CD14-positive monocyte (primary cell): ENCODE measurements around the gene NFAM1. TPM values are rescaled to one million over a fixed set of nuclear protein-coding genes. Genes with fewer than 3 reads are reported as not detected.

Source experiments
- DNase-seq, 3 donors: peaks; one replicate each; pipeline ENCODE4 v3.0.0-alpha.2; 2011 to 2022
- H2AFZ ChIP-seq: 2 replicates; pipeline ENCODE4 v1.6.0; 2012; ENCODE audit warnings: mild to moderate bottlenecking, low read depth, low read length, inconsistent platforms; ENCODE audit not compliant: insufficient read depth, poor library complexity, severe bottlenecking
- H3K27ac ChIP-seq, 2 donors: 1 replicate in 1 of 2; 2 replicates in 1 of 2; pipeline ENCODE4 v1.5.1; 2012 to 2013; ENCODE audit warnings: low read length in 2 of 2, control low read depth in 1 of 2, inconsistent platforms in 1 of 2, low read depth in 1 of 2, mild to moderate bottlenecking in 1 of 2
- H3K27me3 ChIP-seq, 2 donors: one replicate each; pipeline versions ENCODE4 v1.6.0 to v1.6.1; 2011 to 2013; ENCODE audit warnings: low read length in 2 of 2; ENCODE audit not compliant: control insufficient read depth in 2 of 2, insufficient read depth in 2 of 2
- H3K36me3 ChIP-seq, 2 donors: replicated peaks in 1 of 2; 1 replicate in 1 of 2; 2 replicates in 1 of 2; pipeline versions ENCODE4 v1.5.1 to v1.6.1; 2012 to 2013; ENCODE audit warnings: low read length in 2 of 2, control low read depth in 1 of 2, inconsistent platforms in 1 of 2, mild to moderate bottlenecking in 1 of 2; ENCODE audit not compliant: insufficient read depth in 2 of 2, control insufficient read depth in 1 of 2
- H3K4me1 ChIP-seq, 2 donors: 1 replicate in 1 of 2; 2 replicates in 1 of 2; pipeline versions ENCODE4 v1.5.1 to v1.6.1; 2012 to 2013; ENCODE audit warnings: low read length in 2 of 2, control low read depth in 1 of 2, inconsistent platforms in 1 of 2, mild to moderate bottlenecking in 1 of 2, moderate library complexity in 1 of 2; ENCODE audit not compliant: insufficient read depth in 2 of 2, control insufficient read depth in 1 of 2
- H3K4me2 ChIP-seq: replicated peaks from 2 replicates; pipeline ENCODE3; 2012; ENCODE audit warnings: low read length, moderate library complexity, mild to moderate bottlenecking; ENCODE audit not compliant: poor library complexity, severe bottlenecking; ENCODE audit errors: extremely low read depth
- H3K4me3 ChIP-seq, 3 experiments: fragments of 200-600 bp in 1 of 3; sonication (generic) in 1 of 3; replicated peaks in 1 of 3; 1 replicate in 2 of 3; 2 replicates in 1 of 3; pipeline ENCODE4 v1.5.1; 2011 to 2013; ENCODE audit warnings: low read length in 3 of 3, mild to moderate bottlenecking in 3 of 3, control low read depth in 2 of 3, low read depth in 2 of 3, inconsistent platforms in 1 of 3, moderate library complexity in 1 of 3
- H3K79me2 ChIP-seq: 2 replicates; pipeline ENCODE4 v1.6.0; 2012; ENCODE audit warnings: mild to moderate bottlenecking, control low read depth, inconsistent platforms, low read length, moderate library complexity; ENCODE audit not compliant: insufficient read depth
- H3K9ac ChIP-seq: 2 replicates; pipeline ENCODE4 v1.6.0; 2017; ENCODE audit warnings: low read length, mild to moderate bottlenecking; ENCODE audit not compliant: insufficient read depth, poor library complexity, severe bottlenecking
- H3K9me3 ChIP-seq, 2 donors: replicated peaks in 1 of 2; 1 replicate in 1 of 2; 2 replicates in 1 of 2; pipeline versions ENCODE4 v1.5.1 to v1.6.1; 2012 to 2013; ENCODE audit warnings: low read length in 2 of 2, control low read depth in 1 of 2; ENCODE audit not compliant: control insufficient read depth in 1 of 2, insufficient read depth in 1 of 2
- H4K20me1 ChIP-seq: 2 replicates; pipeline ENCODE4 v1.6.0; 2012; ENCODE audit warnings: mild to moderate bottlenecking, low read length, control low read depth, moderate library complexity; ENCODE audit not compliant: insufficient read depth
- H3K27ac Mint-ChIP-seq, 7 donors: one replicate each; pipeline ENCODE4 v1.8.0; 2020; ENCODE audit warnings: mild to moderate bottlenecking in 7 of 7, mixed read lengths in 7 of 7, moderate library complexity in 6 of 7, inconsistent platforms in 2 of 7
- H3K27me3 Mint-ChIP-seq, 3 donors: one replicate each; pipeline ENCODE4 v1.8.0; 2021 to 2022; ENCODE audit warnings: low read depth in 3 of 3, mild to moderate bottlenecking in 3 of 3, mixed read lengths in 3 of 3, moderate library complexity in 3 of 3, inconsistent platforms in 1 of 3
- H3K36me3 Mint-ChIP-seq, 2 donors: one replicate each; pipeline ENCODE4 v1.8.0; 2020; ENCODE audit warnings: mixed read lengths in 2 of 2, inconsistent platforms in 1 of 2, mild to moderate bottlenecking in 1 of 2
- H3K4me1 Mint-ChIP-seq: one replicate; pipeline ENCODE4 v1.8.0; 2020; ENCODE audit warnings: mild to moderate bottlenecking, mixed read lengths
- H3K4me3 Mint-ChIP-seq, 2 donors: one replicate each; pipeline ENCODE4 v1.8.0; 2020; ENCODE audit warnings: mild to moderate bottlenecking in 2 of 2, mixed read lengths in 2 of 2, moderate library complexity in 1 of 2
- H3K9me3 Mint-ChIP-seq, 7 donors: one replicate each; pipeline ENCODE4 v1.8.0; 2020 to 2022; ENCODE audit warnings: mixed read lengths in 7 of 7, mild to moderate bottlenecking in 6 of 7, moderate library complexity in 6 of 7, inconsistent platforms in 2 of 7
- WGBS: methylation state at CpG from one replicate; pipeline ENCODE4 v1.1.5; 2013; ENCODE audit warnings: missing lambda C conversion rate; ENCODE audit not compliant: insufficient coverage; 5-methylcytosine and 5-hydroxymethylcytosine counted together
- intact Hi-C, 2 donors: fragments of 100-400 bp; cut with micrococcal nuclease; formaldehyde crosslinking; loops; one replicate each; pipeline versions ENCODE4 v1.15.0 to v1.15.1; 2023
- polyA plus RNA-seq, 3 donors: library from polyadenylated mRNA; depleted of rRNA in 1 of 3; unstranded in 2 of 3; stranded (reverse) in 1 of 3; fragments of 300-500 nt in 2 of 3; fragments of >200 nt in 1 of 3; fragmentation: Illumina TruSeq in 2 of 3; gene quantifications; 1 replicate in 2 of 3; 2 replicates in 1 of 3; pipeline ENCODE4 v1.2.3, GENCODE V29; 2012 to 2021
- TF ChIP-seq, protein P1 (sequence below): fragments of 200-600 bp; IDR thresholded peaks from one replicate; pipeline ENCODE4 v1.8.0; 2022; ENCODE audit warnings: antibody characterized with exemption, mild to moderate bottlenecking

NFAM1 gene
- polyA plus RNA-seq, 3 donors: 36.0 to 71.0 (median 69.7) TPM

DNA sequence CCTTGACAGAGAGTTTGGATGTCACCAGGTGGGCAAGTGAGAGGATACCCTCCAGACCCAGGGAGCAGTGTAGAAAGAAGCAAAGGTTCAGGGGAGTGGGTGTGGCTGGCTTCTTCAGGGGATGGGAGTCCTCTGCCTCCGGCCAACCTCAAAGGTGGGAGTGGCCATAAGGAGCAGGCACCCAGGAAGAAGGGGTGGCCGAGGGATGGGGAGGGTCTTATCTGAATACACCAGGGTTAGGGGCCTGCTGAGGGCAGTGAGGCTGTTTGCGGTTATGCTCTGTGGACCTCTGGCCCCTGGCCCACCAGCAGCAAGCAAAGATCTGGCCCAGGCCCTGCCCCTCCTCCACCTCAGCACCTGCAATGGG is 6.2 kb downstream of the NFAM1 start:
- TF ChIP-seq, protein P1, sequence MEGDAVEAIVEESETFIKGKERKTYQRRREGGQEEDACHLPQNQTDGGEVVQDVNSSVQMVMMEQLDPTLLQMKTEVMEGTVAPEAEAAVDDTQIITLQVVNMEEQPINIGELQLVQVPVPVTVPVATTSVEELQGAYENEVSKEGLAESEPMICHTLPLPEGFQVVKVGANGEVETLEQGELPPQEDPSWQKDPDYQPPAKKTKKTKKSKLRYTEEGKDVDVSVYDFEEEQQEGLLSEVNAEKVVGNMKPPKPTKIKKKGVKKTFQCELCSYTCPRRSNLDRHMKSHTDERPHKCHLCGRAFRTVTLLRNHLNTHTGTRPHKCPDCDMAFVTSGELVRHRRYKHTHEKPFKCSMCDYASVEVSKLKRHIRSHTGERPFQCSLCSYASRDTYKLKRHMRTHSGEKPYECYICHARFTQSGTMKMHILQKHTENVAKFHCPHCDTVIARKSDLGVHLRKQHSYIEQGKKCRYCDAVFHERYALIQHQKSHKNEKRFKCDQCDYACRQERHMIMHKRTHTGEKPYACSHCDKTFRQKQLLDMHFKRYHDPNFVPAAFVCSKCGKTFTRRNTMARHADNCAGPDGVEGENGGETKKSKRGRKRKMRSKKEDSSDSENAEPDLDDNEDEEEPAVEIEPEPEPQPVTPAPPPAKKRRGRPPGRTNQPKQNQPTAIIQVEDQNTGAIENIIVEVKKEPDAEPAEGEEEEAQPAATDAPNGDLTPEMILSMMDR: no peak
- DNase-seq: no peak

DNA sequence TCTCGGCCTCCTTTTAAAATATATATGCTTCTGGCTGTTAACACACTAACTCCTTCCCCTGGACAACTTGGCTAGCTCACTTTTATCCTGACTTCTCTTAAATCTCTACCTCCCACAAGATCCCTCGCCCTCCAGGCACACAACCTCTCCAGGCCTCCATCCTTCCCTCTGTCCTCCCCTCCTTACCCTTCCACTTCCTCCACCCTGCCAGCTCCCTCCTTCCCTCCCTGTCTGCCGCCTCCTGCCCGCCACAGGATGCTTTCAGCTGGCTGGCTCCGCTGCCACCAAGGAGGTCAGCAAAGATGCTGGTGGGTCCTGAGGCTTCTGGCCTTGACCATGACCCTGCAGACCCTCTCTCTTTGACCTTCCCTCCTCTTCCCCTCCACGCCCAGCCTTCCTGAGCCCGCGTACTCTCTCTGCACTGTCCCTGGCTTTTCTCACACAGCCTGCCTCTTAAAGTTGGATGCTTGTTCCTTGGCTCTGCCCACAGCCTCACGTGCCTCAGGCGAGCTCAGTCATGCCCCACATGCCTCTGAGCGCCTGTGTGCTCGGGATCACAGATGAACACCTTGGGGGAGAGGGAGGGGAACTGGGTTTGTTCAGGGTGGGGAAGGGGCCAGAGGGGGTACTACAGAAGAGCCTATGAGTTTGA is 6.7 kb downstream of the NFAM1 start:
- Histone ChIP-seq H3K79me2 (peaks cover 100% of the 10 kb centered on the region), H3K27me3 (no peaks in the 10 kb centered on the region), H3K4me3 (no peak overlapping the region), H3K36me3 (peaks cover 51 to 81% of the 10 kb centered on the region in 2 donors), H3K4me2 (no peak overlapping the region), H3K9ac (peak overlapping the region; percentile 40), H3K9me3 (no peaks in the 10 kb centered on the region), H4K20me1 (peaks cover 99% of the 10 kb centered on the region), H3K27ac (peak overlapping the region in 1 of 2 donors; percentile 70), H2AFZ (no peak overlapping the region), H3K4me1 (peaks cover 50 to 61% of the 10 kb centered on the region in 2 donors)
- Mint-ChIP-seq H3K4me1 (peaks cover 71% of the 10 kb centered on the region), H3K27me3 (no peaks in the 10 kb centered on the region), H3K27ac (peak overlapping the region; percentile 42 to 97 (median 74)), H3K36me3 (peaks cover 53 to 85% of the 10 kb centered on the region in 2 donors), H3K9me3 (peaks cover 0 to 2% (median 0%) of the 10 kb centered on the region in 7 donors), H3K4me3 (peak overlapping the region in 1 of 2 donors; percentile 63)
- TF ChIP-seq, protein P1: no peak
- 88% methylated on average over 11 of the region's 12 CpGs for WGBS
- intact Hi-C loops: no loop called here
- DNase-seq: no peak

More for the DNA sequence above, 6.2 kb downstream of the NFAM1 start:
- Mint-ChIP-seq H3K4me1 (peaks cover 71% of the 10 kb centered on the region), H3K36me3 (peaks cover 51 to 80% of the 10 kb centered on the region in 2 donors), H3K27ac (peak overlapping the region in 5 of 7 donors; percentile 61 to 97 (median 74)), H3K9me3 (peaks cover 0 to 2% (median 0%) of the 10 kb centered on the region in 7 donors), H3K27me3 (no peaks in the 10 kb centered on the region), H3K4me3 (peak overlapping the region in 1 of 2 donors; percentile 63)
- Histone ChIP-seq H3K9ac (peak overlapping the region; percentile 40), H3K27ac (peak overlapping the region in 1 of 2 donors; percentile 70), H3K9me3 (no peaks in the 10 kb centered on the region), H3K4me1 (peaks cover 53 to 63% of the 10 kb centered on the region in 2 donors), H3K36me3 (peaks cover 46 to 76% of the 10 kb centered on the region in 2 donors), H3K27me3 (no peaks in the 10 kb centered on the region), H2AFZ (no peak overlapping the region), H3K4me2 (no peak overlapping the region), H4K20me1 (peaks cover 95% of the 10 kb centered on the region), H3K79me2 (peaks cover 100% of the 10 kb centered on the region), H3K4me3 (no peak overlapping the region)
- intact Hi-C loops: no loop called here
- WGBS: 50% methylated on average over 1 of the region's 3 CpGs
